Endothelial cell of umbilical vein (primary cell): ENCODE measurements around the gene NEDD9. TPM values are rescaled to one million over a fixed set of nuclear protein-coding genes. Genes with fewer than 3 reads are reported as not detected.
A peak's percentile ranks its signal among the peaks of the same experiment; 100 is the strongest.

Source experiments
- BruUV-seq: library from RNA; stranded (reverse); fragments of 400-500 nt; replicated peaks from 2 replicates; lab custom pipeline; 2021; lab: Mats Ljungman, UMichigan
- CTCF ChIA-PET: fragments of 300-600, 350-600 bp; sonication (Branson Sonifier 250); formaldehyde crosslinking; loops from one replicate; lab custom pipeline; 2021; ENCODE audit warnings: antibody characterized with exemption, inconsistent platforms; lab: Charles Lee
- POLR2A ChIA-PET: fragments of 300-600, 350-600 bp; sonication (Branson Sonifier 250); formaldehyde crosslinking; loops from one replicate; lab custom pipeline; 2021; ENCODE audit warnings: antibody characterized with exemption, inconsistent platforms; lab: Charles Lee
- DNase-seq: peaks from one replicate; pipeline ENCODE4 v3.0.0-alpha.2; 2011; ENCODE audit warnings: low read depth, low spot score
- FAIRE-seq: peaks from 2 replicates; lab custom pipeline; 2011; peaks lifted over from hg19 to GRCh38; lab: Jason Lieb, UNC
- H2AFZ ChIP-seq: 2 replicates; pipeline ENCODE4 v1.6.0; 2012; ENCODE audit warnings: low read depth, low read length, control low read depth, inconsistent platforms
- H3K27ac ChIP-seq: 2 replicates; pipeline ENCODE4 v1.5.1; 2011; ENCODE audit warnings: low read depth, mild to moderate bottlenecking, control low read depth, low read length, moderate library complexity; ENCODE audit not compliant: insufficient read depth
- H3K27me3 ChIP-seq, 2 experiments: 2 replicates each; pipeline versions ENCODE4 v1.6.0 to v1.6.1; 2011; ENCODE audit warnings: low read length in 2 of 2, mixed read lengths in 1 of 2; ENCODE audit not compliant: control insufficient read depth in 2 of 2, insufficient read depth in 2 of 2
- H3K36me3 ChIP-seq, 2 experiments: 2 replicates in 1 of 2; 3 replicates in 1 of 2; pipeline ENCODE4 v1.5.1; 2011; ENCODE audit warnings: low read length in 2 of 2, mild to moderate bottlenecking in 1 of 2, moderate library complexity in 1 of 2; ENCODE audit not compliant: control insufficient read depth in 2 of 2, insufficient read depth in 2 of 2; ENCODE audit errors: extremely low read depth in 1 of 2
- H3K4me1 ChIP-seq: 3 replicates; pipeline ENCODE4 v1.5.1; 2011; ENCODE audit warnings: mild to moderate bottlenecking, low read length; ENCODE audit not compliant: control insufficient read depth, insufficient read depth; ENCODE audit errors: extremely low read depth
- H3K4me2 ChIP-seq: 2 replicates; pipeline ENCODE4 v1.6.1; 2011; ENCODE audit warnings: low read length, control low read depth, mixed read lengths; ENCODE audit not compliant: insufficient read depth
- H3K4me3 ChIP-seq, 3 experiments: fragments of 200-600 bp in 1 of 3; sonication (generic), shearing (Covaris generic) in 1 of 3; replicated peaks in 1 of 3; 2 replicates each; pipeline ENCODE4 v1.5.1; 2011 to 2016; ENCODE audit warnings: control low read depth in 3 of 3, low read length in 3 of 3, mild to moderate bottlenecking in 2 of 3, inconsistent platforms in 1 of 3, low read depth in 1 of 3, moderate library complexity in 1 of 3; ENCODE audit not compliant: insufficient read depth in 1 of 3
- H3K79me2 ChIP-seq: 2 replicates; pipeline ENCODE4 v1.6.0; 2012; ENCODE audit warnings: low read length, inconsistent platforms; ENCODE audit not compliant: control insufficient read depth, insufficient read depth
- H3K9ac ChIP-seq: replicated peaks from 2 replicates; pipeline ENCODE3; 2011; ENCODE audit warnings: low read length, control low read depth; ENCODE audit not compliant: insufficient read depth; ENCODE audit errors: extremely low read depth
- H3K9me1 ChIP-seq: replicated peaks from 3 replicates; pipeline ENCODE4 v1.6.0; 2011; ENCODE audit warnings: mild to moderate bottlenecking, low read length; ENCODE audit not compliant: control insufficient read depth, insufficient read depth; ENCODE audit errors: extremely low read depth
- H3K9me3 ChIP-seq: replicated peaks from 2 replicates; pipeline ENCODE4 v1.5.1; 2012; ENCODE audit warnings: low read length, inconsistent platforms; ENCODE audit not compliant: control insufficient read depth, insufficient read depth
- H4K20me1 ChIP-seq: replicated peaks from 2 replicates; pipeline ENCODE3; 2011; ENCODE audit warnings: mild to moderate bottlenecking, low read length; ENCODE audit not compliant: control insufficient read depth, insufficient read depth; ENCODE audit errors: extremely low read depth
- EZH2 ChIP-seq: IDR thresholded peaks from 2 replicates; pipeline ENCODE4 v1.6.1; 2012; ENCODE audit warnings: borderline replicate concordance, low read depth, mild to moderate bottlenecking, moderate library complexity, low read length, inconsistent platforms; ENCODE audit not compliant: severe bottlenecking
- FOS ChIP-seq: IDR thresholded peaks from 2 replicates; pipeline ENCODE4 v1.6.1; 2011; ENCODE audit warnings: mild to moderate bottlenecking, low read length, moderate library complexity, borderline replicate concordance; ENCODE audit not compliant: insufficient read depth
- GATA2 ChIP-seq: IDR thresholded peaks from 2 replicates; pipeline ENCODE4 v1.7.0; 2011; ENCODE audit warnings: low read depth, mild to moderate bottlenecking, moderate library complexity, mixed read lengths, low read length; ENCODE audit not compliant: insufficient read length, insufficient read depth
- JUN ChIP-seq: IDR thresholded peaks from 2 replicates; pipeline ENCODE4 v1.6.1; 2011; ENCODE audit warnings: borderline replicate concordance, low read depth; ENCODE audit not compliant: insufficient read length, insufficient read depth
- MYC ChIP-seq: IDR thresholded peaks from one replicate; pipeline ENCODE4 v1.6.1; 2011; ENCODE audit warnings: mild to moderate bottlenecking, low read depth, low read length
- POLR2A ChIP-seq: IDR thresholded peaks from 2 replicates; pipeline ENCODE4 v1.6.1; 2012; ENCODE audit warnings: low read depth, mild to moderate bottlenecking, control low read depth, low read length
- POLR2AphosphoS5 ChIP-seq: IDR thresholded peaks from 2 replicates; pipeline ENCODE4 v1.6.1; 2012; ENCODE audit warnings: low read depth, mild to moderate bottlenecking, control low read depth, low read length, moderate library complexity; ENCODE audit not compliant: insufficient read depth
- dilution Hi-C: fragments of 300-500 bp; cut with MboI; formaldehyde crosslinking; loops from one replicate; pipeline ENCODE4 v1.15.0; 2019; ENCODE audit warnings: low sequenced_read_pairs; ENCODE audit not compliant: extremely low pct_ligation_motif_present
- intact Hi-C: fragments of 100-400 bp; cut with micrococcal nuclease; formaldehyde crosslinking; loops from one replicate; pipeline ENCODE4 v1.10.0; 2022
- polyA plus RNA-seq, 4 experiments: library from polyadenylated mRNA; depleted of rRNA in 3 of 4; stranded (reverse) in 3 of 4; unstranded in 1 of 4; fragments of >200 nt; gene quantifications; 2 replicates each; pipeline versions ENCODE4 v1.2.1 to v1.2.3, GENCODE V29; 2011 to 2012; ENCODE audit warnings: missing spikeins in 1 of 4
- total RNA-seq: library from RNA; stranded (reverse); gene quantifications from 2 replicates; pipeline ENCODE4 v1.2.3, GENCODE V29; 2021
- TF ChIP-seq, protein P1 (sequence below), 2 donors: IDR thresholded peaks; 1 replicate in 1 of 2; 2 replicates in 1 of 2; pipeline ENCODE4 v1.5.1; 2011; ENCODE audit warnings: low read length in 2 of 2, mild to moderate bottlenecking in 2 of 2, moderate library complexity in 2 of 2, control low read depth in 1 of 2, inconsistent platforms in 1 of 2, low read depth in 1 of 2; ENCODE audit not compliant: insufficient read depth in 1 of 2; ENCODE audit errors: extremely low read depth in 1 of 2
- TF ChIP-seq, protein P2 (sequence below): IDR thresholded peaks from 2 replicates; pipeline ENCODE4 v1.6.1; 2011; ENCODE audit not compliant: insufficient read depth, insufficient read length

The NEDD9 gene
- total and polyA plus RNA-seq, 2 donors (not counting 3 experiments of a cell fraction or from before 2014, with no cell fraction given) = 55.2 to 61.0 TPM

DNA sequence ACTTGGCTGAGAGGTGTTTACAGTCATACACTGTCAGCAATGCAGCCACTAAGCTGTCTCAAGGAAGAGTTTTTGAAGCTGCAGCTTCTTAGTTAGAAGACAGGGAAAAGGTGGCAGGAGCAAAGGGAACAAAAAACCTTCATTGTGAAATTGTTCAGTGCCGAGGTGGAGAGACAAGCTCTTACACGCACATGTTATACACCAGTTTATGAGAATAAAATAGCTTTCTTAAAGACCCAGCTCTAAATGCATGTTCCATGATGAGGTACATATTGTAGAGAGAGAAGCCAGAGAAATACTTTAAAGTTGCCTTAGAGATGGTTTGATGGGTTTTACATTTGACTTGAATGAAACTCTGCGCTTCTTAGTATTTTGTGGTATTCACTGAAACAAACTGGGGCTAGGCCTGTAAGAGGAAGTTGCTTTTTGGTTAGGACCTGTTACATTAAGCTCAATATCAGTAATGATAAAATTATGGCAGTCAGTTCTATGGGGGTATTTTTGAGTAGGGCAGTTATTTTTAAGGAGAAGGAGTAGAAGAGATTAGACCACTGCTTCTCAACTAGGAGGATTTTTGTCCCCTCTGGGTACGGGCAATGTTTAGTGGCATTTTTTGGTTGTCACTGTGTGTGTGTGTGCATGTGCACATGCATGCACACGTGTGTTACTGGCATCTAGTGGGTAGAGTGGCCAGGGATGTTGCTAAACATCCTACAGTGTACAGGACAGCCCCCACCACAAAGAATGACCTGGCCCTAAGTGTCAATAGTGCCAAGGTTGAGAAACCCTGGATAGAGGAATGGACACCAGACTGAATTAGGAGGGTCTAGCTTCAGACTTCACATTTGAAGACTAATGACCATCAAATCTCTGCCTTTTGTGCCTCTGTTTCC is 9.8 kb downstream of the NEDD9 start:
- H3K27me3 ChIP-seq = no peaks in the 10 kb centered on the region
- dilution Hi-C loops (no loop called here), intact Hi-C loops (no loop called here)
- peak overlapping the region; percentile 13 for H3K4me2 ChIP-seq
- H4K20me1 ChIP-seq = no peaks in the 10 kb centered on the region
- no peaks in the 10 kb centered on the region for H3K9me1 ChIP-seq
- DNase-seq = peak; percentile 9
- ChIA-PET CTCF (interaction anchor here (0.5 to 5.8 kb wide), 8 partner anchors 9 to 125 kb away, joined by 3 to 37 read pairs (median 5); partner anchors contain the start of gene NEDD9), POLR2A (interaction anchor here (0.7 to 2.5 kb wide), 3 partner anchors 8 to 20 kb away, joined by 3 to 10 read pairs (median 5); partner anchors contain the start of gene NEDD9)
- H3K79me2 ChIP-seq = peaks cover 78% of the 10 kb centered on the region
- peaks cover 0 to 3% of the 10 kb centered on the region in 2 experiments for H3K36me3 ChIP-seq
- H3K9ac ChIP-seq = peak overlapping the region; percentile 0
- H3K4me1 ChIP-seq = peaks cover 82% of the 10 kb centered on the region
- no peak overlapping the region for H3K4me3 ChIP-seq
- H2AFZ ChIP-seq = no peak overlapping the region
- peak overlapping the region; percentile 81 for H3K27ac ChIP-seq
- TF ChIP-seq FOS = no peak
- no peak for TF ChIP-seq POLR2AphosphoS5
- no peak for TF ChIP-seq POLR2A
- TF ChIP-seq, protein P1, sequence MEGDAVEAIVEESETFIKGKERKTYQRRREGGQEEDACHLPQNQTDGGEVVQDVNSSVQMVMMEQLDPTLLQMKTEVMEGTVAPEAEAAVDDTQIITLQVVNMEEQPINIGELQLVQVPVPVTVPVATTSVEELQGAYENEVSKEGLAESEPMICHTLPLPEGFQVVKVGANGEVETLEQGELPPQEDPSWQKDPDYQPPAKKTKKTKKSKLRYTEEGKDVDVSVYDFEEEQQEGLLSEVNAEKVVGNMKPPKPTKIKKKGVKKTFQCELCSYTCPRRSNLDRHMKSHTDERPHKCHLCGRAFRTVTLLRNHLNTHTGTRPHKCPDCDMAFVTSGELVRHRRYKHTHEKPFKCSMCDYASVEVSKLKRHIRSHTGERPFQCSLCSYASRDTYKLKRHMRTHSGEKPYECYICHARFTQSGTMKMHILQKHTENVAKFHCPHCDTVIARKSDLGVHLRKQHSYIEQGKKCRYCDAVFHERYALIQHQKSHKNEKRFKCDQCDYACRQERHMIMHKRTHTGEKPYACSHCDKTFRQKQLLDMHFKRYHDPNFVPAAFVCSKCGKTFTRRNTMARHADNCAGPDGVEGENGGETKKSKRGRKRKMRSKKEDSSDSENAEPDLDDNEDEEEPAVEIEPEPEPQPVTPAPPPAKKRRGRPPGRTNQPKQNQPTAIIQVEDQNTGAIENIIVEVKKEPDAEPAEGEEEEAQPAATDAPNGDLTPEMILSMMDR (IDR thresholded peaks at IDR 0.05; ENCODE audit: extremely low read depth in 1 of 2, insufficient read depth in 1 of 2, low read depth in 1 of 2, low read length in 2 of 2) = no peak
- TF ChIP-seq, protein P2, sequence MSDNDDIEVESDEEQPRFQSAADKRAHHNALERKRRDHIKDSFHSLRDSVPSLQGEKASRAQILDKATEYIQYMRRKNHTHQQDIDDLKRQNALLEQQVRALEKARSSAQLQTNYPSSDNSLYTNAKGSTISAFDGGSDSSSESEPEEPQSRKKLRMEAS = no peak
- no peak for TF ChIP-seq EZH2
- no peak for TF ChIP-seq GATA2
- no peak for TF ChIP-seq MYC
- TF ChIP-seq JUN = no peak
- FAIRE-seq = no peak
- no peaks in the 10 kb centered on the region for H3K9me3 ChIP-seq
- no TSS peak for BruUV-seq
